ENCODE data around the gene MALRD1.

DNA sequence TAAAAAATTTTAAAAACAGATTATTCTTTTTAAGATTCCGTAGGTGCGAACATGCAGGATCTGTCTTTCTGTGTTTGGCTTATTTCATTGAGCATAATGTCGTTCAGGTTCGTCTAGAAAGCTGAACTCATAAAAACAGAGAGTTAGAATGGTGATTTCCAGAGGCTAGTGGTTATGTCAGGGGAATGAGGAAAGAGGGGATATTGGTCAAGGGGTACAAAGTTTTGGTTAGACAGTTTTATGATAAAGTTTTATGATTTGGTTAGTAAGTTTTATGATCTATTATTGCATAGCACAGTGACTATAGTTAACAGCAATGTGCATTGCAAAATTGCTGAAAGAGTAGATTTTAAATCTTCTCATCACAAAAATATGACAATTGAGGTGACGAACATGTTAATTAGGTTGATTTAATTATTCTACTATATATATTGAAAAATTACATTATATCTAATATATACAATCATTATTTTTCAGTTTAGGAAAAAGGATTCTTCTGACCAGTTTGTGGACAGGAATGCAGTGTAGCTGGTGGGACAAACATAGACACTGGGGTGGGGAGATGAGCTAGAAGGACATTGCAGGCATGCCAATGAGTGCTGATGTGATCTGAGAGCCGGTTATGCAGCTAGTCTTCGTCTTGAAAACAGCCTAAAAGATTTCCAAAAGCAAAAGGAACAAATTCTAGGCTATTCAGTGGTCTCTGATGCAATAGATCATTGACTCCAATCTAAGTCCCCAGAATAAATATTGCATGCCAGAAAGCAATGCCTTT is 31.3 kb upstream of the MALRD1 start:
- TF ChIP-seq, protein P1, sequence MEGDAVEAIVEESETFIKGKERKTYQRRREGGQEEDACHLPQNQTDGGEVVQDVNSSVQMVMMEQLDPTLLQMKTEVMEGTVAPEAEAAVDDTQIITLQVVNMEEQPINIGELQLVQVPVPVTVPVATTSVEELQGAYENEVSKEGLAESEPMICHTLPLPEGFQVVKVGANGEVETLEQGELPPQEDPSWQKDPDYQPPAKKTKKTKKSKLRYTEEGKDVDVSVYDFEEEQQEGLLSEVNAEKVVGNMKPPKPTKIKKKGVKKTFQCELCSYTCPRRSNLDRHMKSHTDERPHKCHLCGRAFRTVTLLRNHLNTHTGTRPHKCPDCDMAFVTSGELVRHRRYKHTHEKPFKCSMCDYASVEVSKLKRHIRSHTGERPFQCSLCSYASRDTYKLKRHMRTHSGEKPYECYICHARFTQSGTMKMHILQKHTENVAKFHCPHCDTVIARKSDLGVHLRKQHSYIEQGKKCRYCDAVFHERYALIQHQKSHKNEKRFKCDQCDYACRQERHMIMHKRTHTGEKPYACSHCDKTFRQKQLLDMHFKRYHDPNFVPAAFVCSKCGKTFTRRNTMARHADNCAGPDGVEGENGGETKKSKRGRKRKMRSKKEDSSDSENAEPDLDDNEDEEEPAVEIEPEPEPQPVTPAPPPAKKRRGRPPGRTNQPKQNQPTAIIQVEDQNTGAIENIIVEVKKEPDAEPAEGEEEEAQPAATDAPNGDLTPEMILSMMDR (IDR thresholded peaks at IDR 0.05) = no peak
- no peak for TF ChIP-seq POLR2A (IDR thresholded peaks at IDR 0.05)
- TF ChIP-seq POLR2AphosphoS5 (IDR thresholded peaks at IDR 0.05) = no peak
- no peak for TF ChIP-seq EP300 (IDR thresholded peaks at IDR 0.05)
